HG03159 (cell line): ENCODE measurements around the gene OPRM1.

Source experiments
- ATAC-seq: cut with Tn5 transposase; IDR thresholded peaks from one replicate; pipeline ENCODE4 v1.9.1; 2021; ENCODE audit warnings: mild to moderate bottlenecking, moderate library complexity; ENCODE audit not compliant: unreplicated experiment

OPRM1 gene

DNA sequence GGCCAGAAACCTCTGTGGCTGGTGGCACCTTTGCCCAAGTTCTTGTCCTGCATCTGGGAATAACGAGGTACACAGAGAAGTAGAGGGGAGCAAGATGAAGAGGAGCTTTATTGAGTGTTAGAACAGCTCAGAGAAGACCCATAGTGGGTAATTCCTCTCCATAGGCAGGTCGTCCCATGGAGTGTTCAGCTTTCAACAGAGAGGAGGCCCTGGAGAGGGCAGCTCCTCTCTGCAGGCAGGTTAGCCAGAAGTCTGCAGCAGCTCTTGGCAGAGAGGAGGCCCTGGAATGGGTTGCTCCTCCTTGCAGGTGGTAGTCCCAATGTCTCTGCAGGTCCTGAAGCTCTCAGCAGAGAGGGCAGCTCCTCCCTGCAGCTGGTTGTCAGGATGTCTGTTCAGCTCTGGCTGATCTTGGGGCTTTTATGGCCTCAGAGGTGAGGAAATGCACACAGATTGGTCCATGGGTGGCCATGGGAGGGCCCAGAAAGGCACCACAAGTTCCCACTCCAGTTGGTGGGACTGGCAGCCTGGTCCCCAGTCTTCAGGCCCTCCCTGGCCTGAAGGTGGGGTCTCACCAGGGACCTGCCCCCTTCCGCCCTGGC, 228.6 kb downstream of the OPRM1 start:
- no peak for ATAC-seq

DNA sequence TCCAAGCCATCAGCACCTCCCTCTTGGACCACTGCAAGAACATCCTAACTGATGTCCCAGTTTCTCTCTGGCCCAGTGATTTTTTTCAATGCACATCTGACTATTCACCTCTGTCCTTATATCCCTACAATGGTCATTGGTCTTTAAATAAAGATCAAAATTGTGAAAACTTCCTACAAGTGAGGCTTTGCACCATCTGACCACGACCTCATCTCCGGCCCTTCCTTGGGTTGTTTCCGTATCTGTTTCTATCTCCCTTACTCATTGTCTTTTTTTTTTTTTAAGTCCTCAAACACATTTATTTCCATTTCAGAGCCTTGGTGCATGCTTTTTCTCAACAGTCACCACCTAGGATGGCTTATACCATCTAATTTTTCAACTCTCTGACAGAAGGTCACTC, 229.4 kb downstream of the OPRM1 start:
- no peak for ATAC-seq

- ATAC-seq: no peak
Measured at GRCh38 chr6:154274168-154274567, 235.1 kb downstream of the OPRM1 start.

GRCh38 chr6:154276810-154277628, 238.0 kb downstream of the OPRM1 start:
- peak; percentile 47 for ATAC-seq

- no peak for ATAC-seq
Measured at GRCh38 chr6:154277629-154278017, 238.6 kb downstream of the OPRM1 start.

- ATAC-seq: no peak
Measured at GRCh38 chr6:154280521-154280920, 241.5 kb downstream of the OPRM1 start.

DNA sequence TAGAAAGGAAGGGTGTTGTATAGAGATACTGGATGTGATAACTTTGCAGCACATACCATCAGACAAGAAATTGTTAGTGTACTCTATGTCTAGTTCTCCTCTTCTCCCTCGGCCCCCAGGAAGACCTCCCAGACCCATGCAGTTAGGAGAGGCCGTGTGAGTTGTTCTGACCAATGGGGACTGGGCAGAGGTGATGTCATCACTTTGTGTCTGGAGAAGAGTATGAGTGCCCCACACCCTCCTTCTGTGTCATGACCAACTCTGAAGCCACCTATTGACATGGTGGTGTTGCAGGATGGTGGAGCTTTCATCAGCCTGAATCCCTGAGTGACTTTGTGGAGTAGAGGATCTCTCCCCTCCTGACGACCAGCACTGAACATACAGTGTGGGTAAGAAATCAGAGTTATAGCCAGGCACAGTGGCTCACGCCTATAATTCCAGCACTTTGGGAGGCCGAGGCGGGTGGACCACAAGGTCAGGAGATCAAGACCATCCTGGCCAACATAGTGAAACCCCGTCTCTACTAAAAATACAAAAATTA, 245.3 kb downstream of the OPRM1 start:
- no peak for ATAC-seq

- no peak for ATAC-seq
Measured at GRCh38 chr6:154285826-154286225, 246.8 kb downstream of the OPRM1 start.

DNA sequence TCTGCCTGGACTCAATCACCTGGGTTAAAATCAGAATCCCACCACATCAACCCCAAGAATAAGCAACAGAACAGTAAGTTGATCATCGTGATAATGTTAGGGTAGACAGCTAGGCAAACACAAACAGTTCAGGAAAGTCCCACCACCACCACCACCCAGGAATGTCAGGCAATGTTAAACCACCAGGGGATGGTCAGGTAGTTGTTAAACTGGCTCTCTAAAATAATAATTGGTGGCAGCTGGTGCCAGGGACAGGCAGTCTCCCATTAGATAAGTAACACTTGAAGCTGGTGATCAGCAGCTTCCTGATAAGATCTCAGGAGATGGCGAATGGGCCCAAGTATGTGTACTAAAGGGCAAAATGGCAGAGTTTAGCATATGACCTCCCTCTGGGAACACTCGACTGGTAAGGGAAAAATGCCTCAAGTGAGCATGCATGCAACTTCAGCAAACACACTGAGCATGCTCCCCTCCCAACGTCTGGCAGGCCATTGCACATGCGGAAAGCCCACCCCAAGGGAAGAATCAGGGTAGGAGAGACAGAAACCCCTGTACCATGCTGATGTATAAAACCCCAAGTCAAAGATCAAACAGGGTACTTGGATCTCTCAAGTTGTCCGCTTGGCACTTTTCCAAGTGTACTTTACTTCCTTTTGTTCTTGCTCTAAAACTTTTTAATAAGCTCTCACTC, 250.9 kb downstream of the OPRM1 start:
- ATAC-seq: no peak

- ATAC-seq: no peak
Measured at GRCh38 chr6:154292066-154292465, 253.0 kb downstream of the OPRM1 start.

GRCh38 chr6:154292855-154293519, 253.9 kb downstream of the OPRM1 start:
- no peak for ATAC-seq

DNA sequence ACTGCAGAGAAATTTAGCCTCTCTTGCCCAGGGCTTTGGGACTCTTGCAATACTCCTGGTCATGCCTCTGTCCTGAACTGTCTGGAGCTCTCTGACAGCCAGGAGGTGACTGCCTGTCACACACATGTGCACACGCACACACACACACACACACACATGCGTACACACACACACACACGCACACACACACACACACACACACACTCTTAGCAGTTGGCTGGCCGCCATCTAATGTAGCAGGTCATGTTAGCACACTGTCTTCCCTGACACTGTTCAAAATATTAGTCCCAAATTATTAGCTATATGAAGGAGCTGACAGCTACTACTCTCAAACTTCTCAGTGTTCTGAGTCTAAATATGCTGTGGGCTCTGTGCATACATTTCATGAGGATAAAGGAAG, 256.7 kb downstream of the OPRM1 start:
- no peak for ATAC-seq
